Measurements from ENCODE around the gene ADAMTS12. TPM values are rescaled to one million over a fixed set of nuclear protein-coding genes. Genes with fewer than 3 reads are reported as not detected.

The ADAMTS12 gene
- polyA plus RNA-seq, 1 donor from 2014 or later, result 0.07 TPM

DNA sequence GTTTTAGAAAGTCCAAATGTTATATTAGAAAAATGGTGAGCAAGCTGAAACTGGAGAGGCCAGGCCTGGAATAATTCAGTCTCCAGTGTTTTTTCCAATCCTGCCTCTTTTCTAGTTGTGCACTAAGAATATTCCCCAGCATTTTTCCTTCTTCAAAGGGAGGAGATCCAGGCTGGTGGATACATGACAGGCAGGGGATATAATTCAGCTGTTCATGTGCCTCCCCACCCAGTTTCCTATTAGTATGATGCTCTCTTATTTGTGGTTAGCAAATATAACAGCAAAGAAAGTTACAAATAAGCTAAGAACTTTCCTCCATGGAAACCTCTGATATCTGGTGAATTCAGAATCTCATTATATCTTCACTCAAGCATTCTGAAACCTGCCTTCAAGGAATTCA lies 234.6 kb downstream of the ADAMTS12 start:
- Histone ChIP-seq H3K27ac (ENCODE audit: low read length) (no peak overlapping the region), H3K4me2 (ENCODE audit: low read length) (no peak overlapping the region), H3F3A (ENCODE audit: insufficient read depth, low read length, poor library complexity, severe bottlenecking) (no peaks in the 10 kb centered on the region), H3K4me3 (ENCODE audit: low read length) (no peak overlapping the region), H3K9me3 (ENCODE audit: low read length) (no peaks in the 10 kb centered on the region), H4K20me1 (ENCODE audit: insufficient read depth) (no peaks in the 10 kb centered on the region), H2AFZ (ENCODE audit: low read depth, low read length) (no peak overlapping the region), H3K27me3 (ENCODE audit: insufficient read depth, low read depth, low read length) (no peaks in the 10 kb centered on the region), H3K9me2 (ENCODE audit: insufficient read depth, low read length) (no peaks in the 10 kb centered on the region), H3K36me3 (ENCODE audit: insufficient read depth, low read length) (no peaks in the 10 kb centered on the region), H3K9ac (ENCODE audit: low read length) (no peak overlapping the region), H3K79me2 (replicated peaks; ENCODE audit: insufficient read depth, low read length) (no peaks in the 10 kb centered on the region)
- TF ChIP-seq EP300 (conservative IDR thresholded peaks at IDR 0.05; ENCODE audit: poor library complexity, severe bottlenecking) (no peak), MXI1 (conservative IDR thresholded peaks at IDR 0.05; ENCODE audit: poor library complexity, severe bottlenecking) (no peak), SMC3 (conservative IDR thresholded peaks at IDR 0.05; ENCODE audit: poor library complexity) (no peak), POLR2AphosphoS5 (IDR thresholded peaks at IDR 0.05) (no peak), EZH2 (IDR thresholded peaks at IDR 0.05; ENCODE audit: borderline replicate concordance, insufficient read depth, low read length, poor library complexity, severe bottlenecking) (no peak), TAF1 (IDR thresholded peaks at IDR 0.05; ENCODE audit: low read depth) (no peak), RAD21 (conservative IDR thresholded peaks at IDR 0.05) (no peak)
- TF ChIP-seq, protein P1, sequence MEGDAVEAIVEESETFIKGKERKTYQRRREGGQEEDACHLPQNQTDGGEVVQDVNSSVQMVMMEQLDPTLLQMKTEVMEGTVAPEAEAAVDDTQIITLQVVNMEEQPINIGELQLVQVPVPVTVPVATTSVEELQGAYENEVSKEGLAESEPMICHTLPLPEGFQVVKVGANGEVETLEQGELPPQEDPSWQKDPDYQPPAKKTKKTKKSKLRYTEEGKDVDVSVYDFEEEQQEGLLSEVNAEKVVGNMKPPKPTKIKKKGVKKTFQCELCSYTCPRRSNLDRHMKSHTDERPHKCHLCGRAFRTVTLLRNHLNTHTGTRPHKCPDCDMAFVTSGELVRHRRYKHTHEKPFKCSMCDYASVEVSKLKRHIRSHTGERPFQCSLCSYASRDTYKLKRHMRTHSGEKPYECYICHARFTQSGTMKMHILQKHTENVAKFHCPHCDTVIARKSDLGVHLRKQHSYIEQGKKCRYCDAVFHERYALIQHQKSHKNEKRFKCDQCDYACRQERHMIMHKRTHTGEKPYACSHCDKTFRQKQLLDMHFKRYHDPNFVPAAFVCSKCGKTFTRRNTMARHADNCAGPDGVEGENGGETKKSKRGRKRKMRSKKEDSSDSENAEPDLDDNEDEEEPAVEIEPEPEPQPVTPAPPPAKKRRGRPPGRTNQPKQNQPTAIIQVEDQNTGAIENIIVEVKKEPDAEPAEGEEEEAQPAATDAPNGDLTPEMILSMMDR (IDR thresholded peaks at IDR 0.05; ENCODE audit: poor library complexity, severe bottlenecking), result no peak
- TF ChIP-seq, protein P2, sequence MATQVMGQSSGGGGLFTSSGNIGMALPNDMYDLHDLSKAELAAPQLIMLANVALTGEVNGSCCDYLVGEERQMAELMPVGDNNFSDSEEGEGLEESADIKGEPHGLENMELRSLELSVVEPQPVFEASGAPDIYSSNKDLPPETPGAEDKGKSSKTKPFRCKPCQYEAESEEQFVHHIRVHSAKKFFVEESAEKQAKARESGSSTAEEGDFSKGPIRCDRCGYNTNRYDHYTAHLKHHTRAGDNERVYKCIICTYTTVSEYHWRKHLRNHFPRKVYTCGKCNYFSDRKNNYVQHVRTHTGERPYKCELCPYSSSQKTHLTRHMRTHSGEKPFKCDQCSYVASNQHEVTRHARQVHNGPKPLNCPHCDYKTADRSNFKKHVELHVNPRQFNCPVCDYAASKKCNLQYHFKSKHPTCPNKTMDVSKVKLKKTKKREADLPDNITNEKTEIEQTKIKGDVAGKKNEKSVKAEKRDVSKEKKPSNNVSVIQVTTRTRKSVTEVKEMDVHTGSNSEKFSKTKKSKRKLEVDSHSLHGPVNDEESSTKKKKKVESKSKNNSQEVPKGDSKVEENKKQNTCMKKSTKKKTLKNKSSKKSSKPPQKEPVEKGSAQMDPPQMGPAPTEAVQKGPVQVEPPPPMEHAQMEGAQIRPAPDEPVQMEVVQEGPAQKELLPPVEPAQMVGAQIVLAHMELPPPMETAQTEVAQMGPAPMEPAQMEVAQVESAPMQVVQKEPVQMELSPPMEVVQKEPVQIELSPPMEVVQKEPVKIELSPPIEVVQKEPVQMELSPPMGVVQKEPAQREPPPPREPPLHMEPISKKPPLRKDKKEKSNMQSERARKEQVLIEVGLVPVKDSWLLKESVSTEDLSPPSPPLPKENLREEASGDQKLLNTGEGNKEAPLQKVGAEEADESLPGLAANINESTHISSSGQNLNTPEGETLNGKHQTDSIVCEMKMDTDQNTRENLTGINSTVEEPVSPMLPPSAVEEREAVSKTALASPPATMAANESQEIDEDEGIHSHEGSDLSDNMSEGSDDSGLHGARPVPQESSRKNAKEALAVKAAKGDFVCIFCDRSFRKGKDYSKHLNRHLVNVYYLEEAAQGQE (IDR thresholded peaks at IDR 0.05; ENCODE audit: borderline replicate concordance), result no peak

DNA sequence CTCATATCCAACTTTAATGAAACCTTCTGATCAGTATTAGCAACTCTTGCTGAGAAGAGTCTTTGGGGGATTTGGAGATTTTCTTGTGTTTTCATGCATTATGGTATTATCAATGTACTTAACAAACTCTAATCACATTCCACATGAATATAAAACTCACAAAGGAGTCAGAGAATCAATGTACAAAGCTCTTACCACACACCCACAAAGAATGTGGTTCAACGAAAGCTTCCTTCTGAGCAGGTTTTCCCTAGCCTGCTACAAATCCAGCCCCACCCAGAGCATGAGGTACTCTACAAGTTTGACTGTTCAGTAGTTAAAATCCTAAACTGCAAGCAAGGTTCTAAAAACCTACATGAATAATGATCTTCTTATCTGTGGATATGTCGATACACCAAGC lies 240.9 kb downstream of the ADAMTS12 start:
- Histone ChIP-seq H3K4me3 (ENCODE audit: low read length) (no peak overlapping the region), H3K27me3 (ENCODE audit: insufficient read depth, low read depth, low read length) (no peaks in the 10 kb centered on the region), H3F3A (ENCODE audit: insufficient read depth, low read length, poor library complexity, severe bottlenecking) (no peaks in the 10 kb centered on the region), H3K4me2 (ENCODE audit: low read length) (no peak overlapping the region), H3K9me2 (ENCODE audit: insufficient read depth, low read length) (no peaks in the 10 kb centered on the region), H3K9ac (ENCODE audit: low read length) (no peak overlapping the region), H4K20me1 (ENCODE audit: insufficient read depth) (no peaks in the 10 kb centered on the region), H3K79me2 (replicated peaks; ENCODE audit: insufficient read depth, low read length) (no peaks in the 10 kb centered on the region), H3K27ac (ENCODE audit: low read length) (no peak overlapping the region), H2AFZ (ENCODE audit: low read depth, low read length) (no peak overlapping the region), H3K9me3 (ENCODE audit: low read length) (no peaks in the 10 kb centered on the region), H3K36me3 (ENCODE audit: insufficient read depth, low read length) (no peaks in the 10 kb centered on the region)
- TF ChIP-seq RAD21 (conservative IDR thresholded peaks at IDR 0.05) (no peak), EZH2 (IDR thresholded peaks at IDR 0.05; ENCODE audit: borderline replicate concordance, insufficient read depth, low read length, poor library complexity, severe bottlenecking) (no peak), MXI1 (conservative IDR thresholded peaks at IDR 0.05; ENCODE audit: poor library complexity, severe bottlenecking) (no peak), SMC3 (conservative IDR thresholded peaks at IDR 0.05; ENCODE audit: poor library complexity) (no peak), EP300 (conservative IDR thresholded peaks at IDR 0.05; ENCODE audit: poor library complexity, severe bottlenecking) (no peak), TAF1 (IDR thresholded peaks at IDR 0.05; ENCODE audit: low read depth) (no peak), POLR2AphosphoS5 (IDR thresholded peaks at IDR 0.05) (no peak)
- TF ChIP-seq, protein P2 (IDR thresholded peaks at IDR 0.05; ENCODE audit: borderline replicate concordance), result no peak
- TF ChIP-seq, protein P1 (IDR thresholded peaks at IDR 0.05; ENCODE audit: poor library complexity, severe bottlenecking), result no peak

Measured in neural cell (in vitro differentiated cells).